DMS 273 (cell line): Measurements from ENCODE around the gene CNTNAP5.

Source experiments
- DNase-seq: peaks from one replicate; lab custom pipeline; 2025; ENCODE audit not compliant: unreplicated experiment; lab: John Stamatoyannopoulos, UW

CNTNAP5 gene

DNA sequence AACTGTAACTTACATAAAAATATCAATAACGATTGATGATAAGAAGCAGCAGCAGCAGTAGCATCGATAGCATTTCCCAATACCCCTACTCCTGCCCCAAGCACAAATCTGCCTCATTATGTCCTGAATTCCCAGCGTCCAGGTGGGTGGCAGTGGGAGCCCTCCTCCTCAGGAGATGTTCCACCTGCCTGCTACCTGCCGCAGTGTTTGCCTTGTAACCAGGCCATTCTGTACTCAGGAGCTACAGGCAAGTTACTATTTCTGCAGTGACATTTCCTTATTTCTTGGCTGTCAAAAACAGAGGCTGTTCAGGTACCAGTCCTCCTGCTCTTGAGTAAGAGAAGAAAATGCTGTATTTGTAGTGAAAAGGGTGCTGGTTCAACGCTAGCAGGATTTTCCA, 236.4 kb downstream of the CNTNAP5 start:
- no peak for DNase-seq

- DNase-seq, result no peak
Measured at GRCh38 chr2:124264551-124265091, 239.5 kb downstream of the CNTNAP5 start.

DNA sequence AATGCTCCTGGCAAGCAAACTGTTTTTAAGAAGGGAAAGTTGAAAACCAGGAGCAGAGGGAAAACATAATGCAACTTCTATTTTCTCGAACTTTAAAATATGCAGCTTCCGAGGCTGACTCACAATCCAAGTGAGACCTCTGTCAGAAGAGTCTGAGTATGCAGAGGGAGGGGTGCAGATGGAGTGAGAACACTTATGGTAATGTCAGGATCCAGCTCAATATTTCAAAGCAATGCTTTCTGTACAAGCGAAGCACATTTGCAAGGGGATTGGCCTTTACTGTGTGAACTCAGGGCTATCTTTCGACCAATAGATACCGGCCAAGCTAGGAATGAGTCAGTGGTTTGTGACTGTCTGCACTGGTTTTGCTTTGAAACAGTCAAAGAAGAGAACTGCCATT, 242.7 kb downstream of the CNTNAP5 start:
- DNase-seq, result no peak

- no peak for DNase-seq
Measured at GRCh38 chr2:124269348-124269747, 244.3 kb downstream of the CNTNAP5 start.

DNA sequence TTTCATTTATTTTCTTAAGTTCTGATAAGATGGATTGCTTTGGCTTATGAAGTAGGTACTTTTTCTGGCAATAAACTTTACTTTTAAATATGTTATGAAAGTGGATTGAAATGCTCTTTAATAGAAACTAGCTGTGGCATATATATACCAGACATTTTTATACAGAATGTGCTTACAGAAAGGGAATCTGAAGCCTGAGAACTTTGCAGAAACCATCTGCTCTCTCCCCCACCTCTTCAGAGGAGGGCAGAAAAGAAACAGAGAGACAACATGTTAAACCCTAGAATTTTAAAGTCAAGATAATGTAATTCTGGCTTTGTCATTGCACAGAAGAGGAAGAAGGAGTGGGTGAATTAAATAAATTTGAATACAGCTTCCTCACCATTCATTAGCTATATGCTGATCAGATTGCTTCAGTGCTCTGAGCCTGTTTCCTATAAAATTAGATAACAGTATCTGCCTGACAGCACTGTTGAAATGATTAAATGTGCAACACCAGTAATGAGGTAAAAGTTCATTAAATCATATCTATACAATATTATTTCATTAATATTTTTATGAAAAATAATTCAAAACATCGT, 247.3 kb downstream of the CNTNAP5 start:
- DNase-seq, result no peak

DNA sequence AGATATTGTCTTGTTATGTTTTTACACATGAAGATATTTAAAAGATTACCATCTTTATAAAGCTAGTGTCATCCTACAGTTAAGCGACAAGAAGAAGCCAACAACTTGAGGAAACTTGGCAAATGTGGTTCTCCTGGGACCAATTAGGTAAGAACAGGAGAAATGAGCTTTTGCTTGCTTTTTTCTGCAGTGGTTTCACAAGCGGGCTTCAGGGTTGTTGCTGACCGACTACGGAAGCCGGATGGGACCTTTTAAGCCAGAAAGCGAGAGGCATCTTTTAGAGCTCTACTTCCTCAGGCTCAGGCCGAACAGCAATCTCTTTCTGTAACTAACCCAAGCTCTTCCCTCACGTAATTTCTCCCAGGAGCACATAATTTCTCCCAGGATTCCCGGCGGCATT, 256.5 kb downstream of the CNTNAP5 start:
- no peak for DNase-seq

DNA sequence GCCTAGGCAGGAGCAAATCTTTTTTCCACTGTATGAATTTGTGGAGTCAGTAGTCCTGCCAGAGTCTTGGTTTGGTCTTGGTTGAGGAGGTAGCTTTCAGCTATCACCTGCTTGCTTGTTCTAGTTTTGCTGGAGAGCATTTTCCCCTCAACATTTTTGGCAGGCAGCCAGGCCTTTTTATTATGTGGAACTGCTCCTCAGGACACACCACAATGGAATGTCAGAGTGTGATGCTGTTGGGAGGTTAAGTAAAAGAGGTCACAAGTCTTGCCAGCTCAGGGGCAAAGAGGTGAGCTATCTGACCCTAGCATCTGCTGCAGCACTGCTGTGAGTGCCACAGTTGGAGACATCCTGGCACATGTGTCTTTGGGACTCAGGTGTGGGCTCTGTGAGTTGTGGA, 258.0 kb downstream of the CNTNAP5 start:
- peak; percentile 5 for DNase-seq

GRCh38 chr2:124286089-124286783, 261.1 kb downstream of the CNTNAP5 start:
- peak; percentile 1 for DNase-seq

DNA sequence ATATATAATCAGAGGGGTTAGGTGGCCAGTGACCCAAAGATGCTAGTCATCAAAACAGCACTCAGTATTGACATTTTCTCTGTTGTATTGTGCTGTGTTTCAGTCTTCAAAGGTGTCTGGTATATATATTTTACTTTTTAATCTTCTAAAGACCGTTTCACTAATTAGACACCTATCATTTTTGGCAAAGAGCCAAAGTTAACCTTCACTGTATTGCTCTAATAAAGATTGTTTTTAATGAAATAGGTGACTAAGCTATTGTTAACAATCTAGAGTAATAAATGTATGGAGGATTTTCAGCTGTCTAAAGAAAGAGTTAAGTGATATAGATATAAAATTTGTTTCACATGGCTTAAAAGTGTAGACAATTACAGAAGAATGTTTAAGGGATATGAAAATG, 264.0 kb downstream of the CNTNAP5 start:
- DNase-seq, result peak; percentile 1

DNA sequence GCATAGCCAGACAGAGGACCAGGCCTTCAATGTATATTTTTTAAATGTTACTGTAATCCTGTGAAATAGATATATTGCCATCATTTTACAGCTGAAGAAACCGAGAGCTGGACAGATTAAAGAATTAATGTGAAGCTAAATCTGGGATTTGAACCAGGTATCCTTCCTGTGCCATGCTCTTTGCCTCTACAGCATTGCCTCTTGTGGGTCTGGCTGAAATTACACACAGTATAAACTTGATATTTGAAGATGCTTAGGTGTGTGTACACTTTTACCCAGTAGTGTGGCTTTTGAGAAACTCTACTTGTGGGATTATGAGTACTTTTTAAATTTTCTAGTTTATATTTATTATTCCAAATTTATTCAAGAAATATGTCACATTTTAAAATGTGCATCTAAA, 264.5 kb downstream of the CNTNAP5 start:
- peak; percentile 0 for DNase-seq

DNA sequence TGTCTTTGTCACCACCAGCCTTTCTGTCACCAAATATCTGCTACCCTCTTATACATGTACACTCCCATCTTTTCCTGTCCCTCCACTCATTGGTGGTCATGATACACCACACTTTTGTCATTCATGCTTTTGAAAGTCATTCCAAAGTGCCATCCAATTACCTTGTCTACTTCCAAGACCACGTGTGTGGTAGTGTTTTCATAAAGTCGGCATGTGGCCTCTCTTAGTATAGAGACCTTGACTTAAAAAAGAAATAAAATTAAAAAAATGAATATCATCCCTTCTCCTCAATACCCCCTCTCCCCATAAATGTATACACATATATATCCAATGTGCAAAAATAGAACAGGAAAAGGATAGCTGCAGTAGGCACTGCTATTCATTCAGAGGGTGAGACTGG, 271.4 kb downstream of the CNTNAP5 start:
- no peak for DNase-seq

DNA sequence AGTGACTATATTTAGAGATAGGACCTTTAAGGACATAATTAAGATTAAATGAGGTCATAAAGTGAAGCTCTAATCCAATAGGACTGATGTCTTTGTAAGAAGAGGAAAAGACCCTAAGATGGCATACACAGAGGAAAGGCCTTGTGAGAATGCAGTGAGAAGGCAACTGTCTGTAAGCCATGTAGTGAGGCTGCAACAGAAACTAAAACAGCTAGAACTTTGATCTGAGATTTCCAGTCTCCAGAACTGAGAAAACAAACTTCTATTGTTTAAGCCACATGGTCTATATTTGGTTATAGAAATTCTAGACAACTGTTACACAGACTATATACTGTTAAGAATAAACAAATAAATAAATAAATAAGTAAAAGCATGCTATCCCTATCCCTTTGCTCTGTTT, 276.8 kb downstream of the CNTNAP5 start:
- DNase-seq, result no peak

DNA sequence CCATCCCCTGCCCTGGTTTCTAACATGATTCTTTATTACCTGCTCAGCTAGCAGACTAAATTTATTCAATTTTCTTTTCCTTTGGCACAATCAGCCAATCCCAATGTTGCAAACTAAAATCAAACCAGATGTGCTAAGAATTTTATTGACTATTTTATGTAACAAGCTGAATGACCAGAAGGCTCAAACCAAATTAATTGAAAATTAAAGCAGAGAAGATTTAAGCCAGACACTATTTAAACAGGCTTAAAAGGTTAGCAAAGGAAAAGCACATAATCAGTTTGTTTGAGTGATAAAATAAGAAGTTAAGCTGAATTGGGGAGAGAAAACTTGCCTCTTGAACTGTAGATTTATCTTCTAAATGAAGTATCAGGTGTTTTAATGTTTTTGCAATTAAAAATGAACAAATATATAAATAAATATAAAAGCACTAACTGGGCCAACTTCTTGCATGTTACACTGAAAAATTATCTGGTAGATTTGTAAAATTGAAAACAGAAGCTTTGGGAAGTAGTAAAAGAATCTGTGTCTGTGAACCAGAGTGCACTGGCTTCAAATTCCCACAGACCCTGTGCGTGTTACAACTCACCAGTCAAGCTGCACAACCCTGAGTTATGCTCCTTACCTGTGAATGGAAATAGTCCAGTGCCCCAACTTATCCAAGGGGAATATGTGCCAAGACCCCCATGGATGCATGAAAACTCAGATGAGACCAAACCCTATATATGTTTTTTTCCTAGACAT, 283.4 kb downstream of the CNTNAP5 start:
- DNase-seq, result no peak

- DNase-seq, result no peak
Measured at GRCh38 chr2:124309563-124310138, 284.6 kb downstream of the CNTNAP5 start.

DNA sequence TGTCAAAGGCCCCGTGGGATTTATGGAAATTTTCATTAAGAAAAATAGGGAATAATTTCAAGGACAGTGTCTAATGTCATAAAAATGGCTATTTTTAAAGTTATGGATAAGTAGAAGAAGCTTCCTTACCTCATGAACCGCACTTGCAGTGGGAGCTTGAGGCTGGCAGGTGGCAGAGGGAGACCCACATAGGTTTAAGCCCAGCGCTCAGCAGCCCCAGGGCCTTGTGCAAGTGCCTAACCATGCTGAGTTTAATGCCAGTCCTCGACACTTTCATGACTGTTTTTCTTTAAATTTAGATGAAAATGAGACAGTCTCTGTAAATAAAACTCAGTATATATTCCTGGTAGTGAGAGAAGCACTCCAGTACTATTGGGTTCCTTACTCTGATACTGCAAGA, 285.6 kb downstream of the CNTNAP5 start:
- no peak for DNase-seq

GRCh38 chr2:124314084-124314483, 289.0 kb downstream of the CNTNAP5 start:
- DNase-seq, result no peak

DNA sequence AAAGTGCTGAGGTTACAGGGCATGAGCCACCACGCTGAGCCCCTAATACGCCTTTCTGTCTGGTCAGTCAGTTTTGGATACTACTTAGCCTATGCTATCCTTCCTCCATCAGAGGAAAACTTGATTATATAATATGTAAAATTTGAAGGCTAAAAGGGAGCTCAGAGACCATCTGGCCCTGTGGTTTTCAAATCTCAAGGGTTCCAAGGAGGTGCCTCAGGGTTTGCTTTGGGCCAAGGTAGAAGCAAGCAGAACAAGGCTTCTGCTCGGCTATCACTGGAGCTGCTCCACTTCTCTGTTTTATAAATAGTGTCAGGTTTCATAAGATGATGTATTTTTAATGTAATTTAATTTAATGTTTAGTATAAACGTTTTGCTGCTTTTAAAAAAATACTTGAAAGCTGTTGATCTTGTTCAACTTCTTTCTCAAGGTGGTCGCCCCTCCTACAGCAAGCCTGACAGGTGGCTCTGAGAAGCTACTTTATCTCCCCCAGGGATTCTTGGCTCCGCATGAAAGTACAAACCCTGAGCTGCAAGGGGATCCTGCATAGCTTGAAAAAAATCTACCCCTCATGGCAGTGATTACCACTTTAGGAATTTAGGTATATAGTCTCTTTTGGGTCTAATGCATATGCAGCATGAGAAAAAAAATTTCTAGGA, 290.3 kb downstream of the CNTNAP5 start:
- peak; percentile 35 for DNase-seq

GRCh38 chr2:124316133-124316532, 291.0 kb downstream of the CNTNAP5 start:
- DNase-seq, result no peak

DNA sequence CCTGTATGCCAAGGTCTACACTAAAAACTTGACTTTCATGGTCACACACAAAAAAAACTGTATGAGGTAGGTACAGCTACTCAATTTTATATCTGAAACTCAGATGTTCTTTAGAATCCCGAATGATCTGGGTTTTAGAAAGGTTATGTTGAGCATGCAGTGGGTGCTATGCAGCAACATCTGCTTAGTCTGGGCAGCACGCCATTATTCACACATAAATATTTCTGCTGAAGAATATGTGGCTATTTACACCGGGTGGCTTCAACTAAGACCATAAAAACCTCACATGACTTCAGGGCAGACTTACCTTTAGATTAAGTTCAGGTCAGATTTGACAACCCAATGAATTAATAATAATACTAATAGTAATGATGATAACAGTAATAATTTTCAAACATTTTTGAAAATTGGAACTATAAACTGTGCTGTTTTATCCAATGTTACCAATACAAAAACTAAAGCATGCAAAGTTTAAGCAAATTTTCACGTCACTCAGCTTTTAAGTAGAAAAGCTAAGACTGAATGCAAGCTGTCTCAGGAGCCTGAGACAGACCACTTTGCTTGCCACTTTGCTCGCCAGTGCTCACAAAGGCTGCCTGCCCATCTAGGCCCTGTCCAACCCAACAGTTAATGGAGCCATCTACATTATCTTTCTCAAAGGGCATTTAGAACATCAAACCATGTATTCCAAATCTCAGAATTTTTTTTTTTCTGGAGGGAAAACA, 292.0 kb downstream of the CNTNAP5 start:
- DNase-seq, result peak; percentile 85

DNA sequence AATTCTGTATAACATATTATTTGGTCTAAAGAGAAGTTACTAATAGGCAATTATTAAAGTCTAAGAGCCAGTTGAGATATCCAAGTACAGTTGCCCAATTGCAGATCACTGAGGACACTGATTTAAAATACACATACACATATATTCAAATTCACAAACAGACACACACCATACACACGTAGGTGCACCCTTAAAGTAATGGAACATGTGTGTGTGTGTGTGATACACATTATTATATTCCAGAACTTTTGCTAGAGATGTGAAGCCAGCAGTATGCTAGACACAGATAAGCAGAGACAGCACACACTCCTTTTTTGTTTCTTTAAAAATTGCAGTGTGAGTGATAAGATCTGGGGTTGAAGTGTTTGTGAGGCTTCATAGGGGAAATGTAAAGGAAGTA, 292.5 kb downstream of the CNTNAP5 start:
- DNase-seq, result no peak

GRCh38 chr2:124318913-124319312, 293.8 kb downstream of the CNTNAP5 start:
- peak; percentile 22 for DNase-seq
